GM23338 (cell line): ENCODE results near the gene RPL22. TPM values are rescaled to one million over a fixed set of nuclear protein-coding genes. Genes with fewer than 3 reads are reported as not detected.

Source experiments
- ATAC-seq: fragments of 200-7000 bp; cut with Tn5 transposase; 3 replicates; pipeline ENCODE4 v1.9.1; 2020
- DNase-seq: peaks from one replicate; pipeline ENCODE4 v3.0.0-alpha.2; 2015; ENCODE audit warnings: low spot score
- H2AFZ ChIP-seq: fragments of 200-600 bp; sonication (generic); 2 replicates; pipeline ENCODE4 v1.8.0; 2016; ENCODE audit warnings: antibody characterized with exemption, mild to moderate bottlenecking, moderate library complexity
- H3F3A ChIP-seq: fragments of 200-600 bp; sonication (generic); replicated peaks from 2 replicates; pipeline ENCODE4 v1.8.0; 2017; ENCODE audit warnings: antibody characterized with exemption, mixed run types, low read depth
- H3K27ac ChIP-seq: fragments of 200-600 bp; sonication (generic); 2 replicates; pipeline ENCODE4 v1.6.1; 2016; ENCODE audit warnings: low read depth
- H3K27me3 ChIP-seq: fragments of 200-600 bp; sonication (generic); 2 replicates; pipeline ENCODE4 v1.8.0; 2016; ENCODE audit warnings: mild to moderate bottlenecking, mixed run types, moderate library complexity; ENCODE audit not compliant: insufficient read depth
- H3K36me3 ChIP-seq: fragments of 200-600 bp; sonication (generic); 2 replicates; pipeline ENCODE4 v1.8.0; 2016; ENCODE audit warnings: mild to moderate bottlenecking; ENCODE audit not compliant: insufficient read depth
- H3K4me1 ChIP-seq: fragments of 200-600 bp; sonication (generic); 2 replicates; pipeline ENCODE4 v1.8.0; 2016; ENCODE audit warnings: mild to moderate bottlenecking, moderate library complexity; ENCODE audit not compliant: insufficient read depth
- H3K4me2 ChIP-seq: fragments of 200-600 bp; sonication (generic); 2 replicates; pipeline ENCODE4 v1.7.1; 2017; ENCODE audit warnings: mixed run types
- H3K4me3 ChIP-seq: fragments of 200-600 bp; sonication (generic); 2 replicates; pipeline ENCODE4 v1.6.1; 2016; ENCODE audit warnings: mixed run types
- H3K79me2 ChIP-seq: fragments of 200-600 bp; sonication (generic); replicated peaks from 2 replicates; pipeline ENCODE4 v1.8.0; 2017; ENCODE audit warnings: mild to moderate bottlenecking; ENCODE audit not compliant: insufficient read depth
- H3K9me2 ChIP-seq: fragments of 200-600 bp; sonication (generic); 2 replicates; pipeline ENCODE4 v1.8.0; 2017; ENCODE audit not compliant: insufficient read depth
- H4K20me1 ChIP-seq: fragments of 200-600 bp; sonication (generic); replicated peaks from 2 replicates; pipeline ENCODE4 v1.8.0; 2017; ENCODE audit warnings: mild to moderate bottlenecking; ENCODE audit not compliant: insufficient read depth
- H3K27ac Mint-ChIP-seq: 2 replicates; pipeline ENCODE4 v1.8.0; 2020; ENCODE audit warnings: inconsistent platforms, mild to moderate bottlenecking, moderate library complexity, mixed read lengths
- H3K27me3 Mint-ChIP-seq: 3 replicates; pipeline ENCODE4 v1.8.0; 2022; ENCODE audit warnings: low read depth, mild to moderate bottlenecking, moderate library complexity, mixed read lengths, inconsistent platforms; ENCODE audit not compliant: insufficient read depth, poor library complexity
- H3K36me3 Mint-ChIP-seq: 3 replicates; pipeline ENCODE4 v1.8.0; 2021; ENCODE audit warnings: low read depth, mild to moderate bottlenecking, inconsistent platforms, moderate library complexity, mixed read lengths
- H3K4me1 Mint-ChIP-seq: 3 replicates; pipeline ENCODE4 v1.8.0; 2020; ENCODE audit warnings: mild to moderate bottlenecking, inconsistent platforms, mixed read lengths
- H3K4me3 Mint-ChIP-seq: 3 replicates; pipeline ENCODE4 v1.8.0; 2021; ENCODE audit warnings: moderate library complexity, mild to moderate bottlenecking, inconsistent platforms, mixed read lengths
- H3K9me3 Mint-ChIP-seq: 3 replicates; pipeline ENCODE4 v1.8.0; 2020; ENCODE audit warnings: moderate library complexity, mild to moderate bottlenecking, inconsistent platforms, mixed read lengths
- EZH2 ChIP-seq: fragments of 200-600 bp; sonication (generic); IDR thresholded peaks from one replicate; pipeline ENCODE4 v1.8.0; 2017; ENCODE audit warnings: antibody characterized with exemption, mild to moderate bottlenecking, low read depth; ENCODE audit not compliant: unreplicated experiment
- JUNB ChIP-seq: IDR thresholded peaks from one replicate; pipeline ENCODE4 v1.6.1; 2016; ENCODE audit warnings: antibody characterized with exemption; ENCODE audit not compliant: unreplicated experiment
- REST ChIP-seq: IDR thresholded peaks from one replicate; pipeline ENCODE4 v1.6.1; 2018; ENCODE audit warnings: antibody characterized with exemption; ENCODE audit not compliant: unreplicated experiment
- ZNF331 ChIP-seq: fragments of 250-450 bp; sonication (Bioruptor Pico); IDR thresholded peaks from 2 replicates; pipeline ENCODE4 v1.5.0; 2020; ENCODE audit warnings: low read depth, mild to moderate bottlenecking, moderate library complexity
- ZNF462 ChIP-seq: fragments of 250-450 bp; sonication (Bioruptor Pico); IDR thresholded peaks from 2 replicates; pipeline ENCODE4 v1.5.0; 2020; ENCODE audit warnings: mild to moderate bottlenecking, moderate library complexity
- polyA plus RNA-seq: library from polyadenylated mRNA; unstranded; fragments of >200 nt; fragmentation: Nextera tagmentation; extraction: Ambion mirVana; gene quantifications from 2 replicates; pipeline ENCODE4 v1.2.1, GENCODE V29; 2016
- total RNA-seq: library from RNA; depleted of rRNA; stranded (reverse); fragments of >200 nt; shearing (Covaris generic); gene quantifications from 2 replicates; pipeline ENCODE4 v1.2.3, GENCODE V29; 2014

The RPL22 gene
- total and polyA plus RNA-seq, 2 experiments from 2014 or later = 145 to 818 TPM

- H4K20me1 ChIP-seq = no peaks in the 10 kb centered on the region
- no peak overlapping the region for H3K4me3 ChIP-seq
- no peak overlapping the region for H2AFZ ChIP-seq
- H3K27ac Mint-ChIP-seq = no peak overlapping the region
- peaks cover 43% of the 10 kb centered on the region for H3K27me3 Mint-ChIP-seq
- peaks cover 27% of the 10 kb centered on the region for H3K4me1 ChIP-seq
- TF ChIP-seq ZNF462 (CRISPR knock-in tag) = no peak
- TF ChIP-seq ZNF331 (CRISPR knock-in tag) = no peak
- TF ChIP-seq REST = no peak
- peak; percentile 7 for TF ChIP-seq EZH2
- no peak for TF ChIP-seq JUNB
- H3K36me3 Mint-ChIP-seq = no peaks in the 10 kb centered on the region
- peak overlapping the region; percentile 85; the same call in 1 of the 2 replicates for H3K4me2 ChIP-seq
- H3K9me2 ChIP-seq = no peaks in the 10 kb centered on the region
- H3K27ac ChIP-seq = no peak overlapping the region
- no peaks in the 10 kb centered on the region for H3K36me3 ChIP-seq
- peak overlapping the region; percentile 52; the same call in 1 of the 3 replicates for H3K4me3 Mint-ChIP-seq
- H3K27me3 ChIP-seq = peaks cover 48% of the 10 kb centered on the region
- DNase-seq (no peak), ATAC-seq (no peak)
- 0 out of 2 replicates have a peak, but pooled peaks cover 10% of the 10 kb centered on the region for H3F3A ChIP-seq
- H3K79me2 ChIP-seq = no peaks in the 10 kb centered on the region
- H3K9me3 Mint-ChIP-seq = no peaks in the 10 kb centered on the region; the same call in 2 of the 3 replicates
- H3K4me1 Mint-ChIP-seq = peaks cover 24% of the 10 kb centered on the region
Measured at GRCh38 chr1:6207921-6208320, 8.5 kb upstream of the RPL22 start.
